Stimulated activated CD8-positive, alpha-beta memory T cell treated with anti-CD3 and anti-CD28 coated beads, Interleukin-7, amount 100 ng/mL, for 24 hours (primary cell): ENCODE measurements around the gene RERGL.
"Not testable (repeated sequence)": the region's sequence is repeated elsewhere in the genome, so short reads cannot be mapped to it uniquely, and the experiment has no call there.

Experiments
- DNase-seq: peaks from one replicate; pipeline ENCODE4 v3.0.0-alpha.2; 2020; ENCODE audit warnings: low read depth

Gene RERGL

GRCh38 chr12:18090093-18090492 lies at the start of gene RERGL:
RERGL (minus strand) TSS chr12:18090193; CDS start chr12:18090140, 53 bp downstream.
- no peak for DNase-seq

GRCh38 chr12:18139254-18139653 lies 49.3 kb upstream of the RERGL start:
- no peak for DNase-seq

GRCh38 chr12:18135509-18135908 lies 45.5 kb upstream of the RERGL start:
- DNase-seq: no peak

- no peak for DNase-seq
These were observed 45.1 kb upstream of the RERGL start for GRCh38 chr12:18135086-18135485.

GRCh38 chr12:18130851-18131250 lies 40.9 kb upstream of the RERGL start:
- DNase-seq: no peak

GRCh38 chr12:18123707-18124106 lies 33.7 kb upstream of the RERGL start:
- DNase-seq: no peak

- no peak for DNase-seq
These were observed 30.9 kb upstream of the RERGL start for GRCh38 chr12:18120899-18121298.

- DNase-seq: no peak
These were observed 18.6 kb upstream of the RERGL start for GRCh38 chr12:18108611-18109010.

- no peak for DNase-seq
These were observed 13.6 kb upstream of the RERGL start for GRCh38 chr12:18103624-18104023.

- DNase-seq: no peak
These were observed 11.1 kb upstream of the RERGL start for GRCh38 chr12:18101043-18101442.

- DNase-seq: no peak
These were observed 5.9 kb downstream of the RERGL start for GRCh38 chr12:18084080-18084479.

- no peak for DNase-seq
These were observed 10.3 kb downstream of the RERGL start for GRCh38 chr12:18079541-18080246.

GRCh38 chr12:18074001-18074400 lies 16.0 kb downstream of the RERGL start:
- no peak for DNase-seq

- DNase-seq: no peak
These were observed 17.3 kb downstream of the RERGL start for GRCh38 chr12:18072723-18073122.

GRCh38 chr12:18071336-18071735 lies 18.7 kb downstream of the RERGL start:
- DNase-seq: no peak

GRCh38 chr12:18068355-18068754 lies 21.6 kb downstream of the RERGL start:
- no peak for DNase-seq

GRCh38 chr12:18066666-18067065 lies 23.3 kb downstream of the RERGL start:
- no peak for DNase-seq

- not testable (repeated sequence) for DNase-seq
These were observed 27.1 kb downstream of the RERGL start for GRCh38 chr12:18062867-18063266.

GRCh38 chr12:18057051-18057450 lies 32.9 kb downstream of the RERGL start:
- no peak for DNase-seq

GRCh38 chr12:18054925-18055619 lies 34.9 kb downstream of the RERGL start:
- no peak for DNase-seq

GRCh38 chr12:18045446-18045992 lies 44.5 kb downstream of the RERGL start:
- no peak for DNase-seq

- DNase-seq: not testable (repeated sequence)
These were observed 49.8 kb downstream of the RERGL start for GRCh38 chr12:18040060-18040742.
